Caco-2 (cell line): Measurements from ENCODE around the gene RBP2. TPM values are rescaled to one million over a fixed set of nuclear protein-coding genes. Genes with fewer than 3 reads are reported as not detected.

Experiments
- BruUV-seq: library from RNA; stranded (reverse); fragments of 400-500 nt; replicated peaks from 2 replicates; lab custom pipeline; 2021; lab: Mats Ljungman, UMichigan
- CTCF ChIA-PET: fragments of 300-600 bp; sonication (Branson Sonifier 250); formaldehyde crosslinking; loops from one replicate; lab custom pipeline; 2022; ENCODE audit warnings: antibody characterized with exemption; lab: Charles Lee
- POLR2A ChIA-PET: fragments of 300-600 bp; sonication (Branson Sonifier 250); formaldehyde crosslinking; loops from one replicate; lab custom pipeline; 2022; ENCODE audit warnings: antibody characterized with exemption; lab: Charles Lee
- DNase-seq, 2 experiments: peaks; one replicate each; pipeline versions ENCODE4 v3.0.0 to v3.0.0-alpha.2; 2020 to 2022
- H3K27me3 ChIP-seq: replicated peaks from 2 replicates; pipeline ENCODE4 v1.6.0; 2011; ENCODE audit warnings: low read length; ENCODE audit not compliant: control insufficient read depth, insufficient read depth
- H3K36me3 ChIP-seq: 2 replicates; pipeline ENCODE4 v1.5.1; 2011; ENCODE audit warnings: low read length; ENCODE audit not compliant: control insufficient read depth, insufficient read depth
- H3K4me1 ChIP-seq: fragments of 250-450 bp; sonication (Bioruptor Pico); 2 replicates; pipeline ENCODE4 v1.5.1; 2020; ENCODE audit warnings: mild to moderate bottlenecking
- H3K4me3 ChIP-seq: 2 replicates; pipeline ENCODE4 v1.5.1; 2011; ENCODE audit warnings: low read depth, mild to moderate bottlenecking, control low read depth, low read length
- H3K9me3 ChIP-seq: fragments of 250-450 bp; sonication (Bioruptor Pico); 2 replicates; pipeline ENCODE4 v1.5.1; 2020; ENCODE audit warnings: mild to moderate bottlenecking, moderate library complexity
- H3K27ac Mint-ChIP-seq: one replicate; pipeline ENCODE4 v1.8.0; 2022; ENCODE audit warnings: mixed read lengths; ENCODE audit not compliant: unreplicated experiment
- H3K27me3 Mint-ChIP-seq: one replicate; pipeline ENCODE4 v1.8.0; 2022; ENCODE audit warnings: mixed read lengths; ENCODE audit not compliant: insufficient read depth, unreplicated experiment
- H3K36me3 Mint-ChIP-seq: one replicate; pipeline ENCODE4 v1.8.0; 2022; ENCODE audit warnings: mild to moderate bottlenecking, mixed read lengths; ENCODE audit not compliant: insufficient read depth, unreplicated experiment
- H3K4me1 Mint-ChIP-seq: one replicate; pipeline ENCODE4 v1.8.0; 2022; ENCODE audit warnings: low read depth, mixed read lengths; ENCODE audit not compliant: unreplicated experiment
- H3K4me3 Mint-ChIP-seq: one replicate; pipeline ENCODE4 v1.8.0; 2022; ENCODE audit warnings: mild to moderate bottlenecking, moderate library complexity, mixed read lengths; ENCODE audit not compliant: unreplicated experiment
- H3K9me3 Mint-ChIP-seq: one replicate; pipeline ENCODE4 v1.8.0; 2022; ENCODE audit warnings: mixed read lengths; ENCODE audit not compliant: unreplicated experiment
- CTCF ChIP-seq, 2 experiments: fragments of 200-600 bp in 1 of 2; IDR thresholded peaks; 1 replicate in 1 of 2; 2 replicates in 1 of 2; pipeline versions ENCODE4 v1.5.1 to v1.8.0; 2011 to 2022; ENCODE audit warnings: antibody characterized with exemption in 1 of 2, control low read depth in 1 of 2, inconsistent platforms in 1 of 2, low read depth in 1 of 2, low read length in 1 of 2, mild to moderate bottlenecking in 1 of 2, moderate library complexity in 1 of 2; ENCODE audit not compliant: insufficient read depth in 1 of 2, severe bottlenecking in 1 of 2, unreplicated experiment in 1 of 2
- intact Hi-C: fragments of 100-400 bp; cut with micrococcal nuclease; formaldehyde crosslinking; loops from one replicate; pipeline ENCODE4 v1.10.0; 2022; ENCODE audit not compliant: unreplicated experiment
- total RNA-seq: library from RNA; stranded (reverse); gene quantifications from 2 replicates; pipeline ENCODE4 v1.2.3, GENCODE V29; 2022

Gene RBP2
- total RNA-seq, 1 experiment from 2014 or later, result 28.0 TPM

GRCh38 chr3:139455855-139456254 lies 20.5 kb downstream of the RBP2 start:
- intact Hi-C loops, result loop anchor here (5.0 kb wide), 1 partner anchor 51 kb away; no protein-coding TSS in a partner anchor
- Histone ChIP-seq H3K27me3 (no peaks in the 10 kb centered on the region), H3K9me3 (no peaks in the 10 kb centered on the region), H3K36me3 (no peaks in the 10 kb centered on the region), H3K4me1 (no peaks in the 10 kb centered on the region), H3K4me3 (no peak overlapping the region)
- ChIA-PET POLR2A (no interaction called here), CTCF (no interaction called here)
- Mint-ChIP-seq H3K4me1 (no peaks in the 10 kb centered on the region), H3K36me3 (no peaks in the 10 kb centered on the region), H3K4me3 (no peak overlapping the region), H3K27ac (no peak overlapping the region), H3K27me3 (no peaks in the 10 kb centered on the region), H3K9me3 (no peaks in the 10 kb centered on the region)
- BruUV-seq, result no TSS peak
- no peak for DNase-seq
- TF ChIP-seq CTCF (IDR thresholded peaks at IDR 0.05; ENCODE audit: insufficient read depth in 1 of 2, low read depth in 1 of 2, low read length in 1 of 2, severe bottlenecking in 1 of 2, unreplicated experiment in 1 of 2), result no peak

- no peak for TF ChIP-seq CTCF (IDR thresholded peaks at IDR 0.05; ENCODE audit: insufficient read depth in 1 of 2, low read depth in 1 of 2, low read length in 1 of 2, severe bottlenecking in 1 of 2, unreplicated experiment in 1 of 2)
- Mint-ChIP-seq H3K27ac (no peak overlapping the region), H3K4me3 (no peak overlapping the region), H3K9me3 (no peaks in the 10 kb centered on the region), H3K36me3 (no peaks in the 10 kb centered on the region), H3K27me3 (no peaks in the 10 kb centered on the region), H3K4me1 (no peaks in the 10 kb centered on the region)
- intact Hi-C loops, result loop anchor here (5.0 kb wide), 1 partner anchor 52 kb away; no protein-coding TSS in a partner anchor
- no peaks in the 10 kb centered on the region for H3K36me3 ChIP-seq
- POLR2A ChIA-PET, result no interaction called here
- H3K4me3 ChIP-seq, result no peak overlapping the region
- DNase-seq, result no peak
- CTCF ChIA-PET, result no interaction called here
- no peaks in the 10 kb centered on the region for H3K4me1 ChIP-seq
- no peaks in the 10 kb centered on the region for H3K27me3 ChIP-seq
- H3K9me3 ChIP-seq, result no peaks in the 10 kb centered on the region
- BruUV-seq, result no TSS peak
These were observed 21.1 kb downstream of the RBP2 start for GRCh38 chr3:139455206-139455605.

- no peaks in the 10 kb centered on the region for H3K36me3 ChIP-seq
- H3K36me3 Mint-ChIP-seq, result no peaks in the 10 kb centered on the region
- POLR2A ChIA-PET, result no interaction called here
These were observed 22.0 kb downstream of the RBP2 start for GRCh38 chr3:139454346-139454745.

More at GRCh38 chr3:139454346-139454745, 22.0 kb downstream of the RBP2 start:
- Histone ChIP-seq H3K9me3 (no peaks in the 10 kb centered on the region), H3K4me1 (no peaks in the 10 kb centered on the region), H3K27me3 (no peaks in the 10 kb centered on the region), H3K4me3 (no peak overlapping the region)
- DNase-seq, result no peak
- intact Hi-C loops, result no loop called here
- Mint-ChIP-seq H3K4me1 (no peaks in the 10 kb centered on the region), H3K27ac (no peak overlapping the region), H3K4me3 (no peak overlapping the region), H3K9me3 (no peaks in the 10 kb centered on the region), H3K27me3 (no peaks in the 10 kb centered on the region)
- no peak for TF ChIP-seq CTCF (IDR thresholded peaks at IDR 0.05; ENCODE audit: insufficient read depth in 1 of 2, low read depth in 1 of 2, low read length in 1 of 2, severe bottlenecking in 1 of 2, unreplicated experiment in 1 of 2)
- no TSS peak for BruUV-seq
- CTCF ChIA-PET, result no interaction called here
